ENCODE measurements around the gene ANKRD11.

The ANKRD11 gene

GRCh38 chr16:89505204-89506112 lies 15.1 kb upstream of the ANKRD11 start:
- peak overlapping the region; percentile 10 for H3K27ac ChIP-seq (ENCODE audit: low read depth, low read length)
- peaks cover 2% of the 10 kb centered on the region for H3K36me3 ChIP-seq (ENCODE audit: insufficient read depth, low read length)
- H3K4me3 ChIP-seq (ENCODE audit: low read depth in 1 of 2, low read length in 2 of 2): no peak overlapping the region
- H3K9me3 ChIP-seq (ENCODE audit: low read length): no peaks in the 10 kb centered on the region
- no peaks in the 10 kb centered on the region for H3K27me3 ChIP-seq (ENCODE audit: control insufficient read depth in 1 of 2, insufficient read depth in 2 of 2, low read length in 2 of 2)
- H3K4me1 ChIP-seq (ENCODE audit: insufficient read depth, low read length): peaks cover 36% of the 10 kb centered on the region
- no peak overlapping the region for H3K9ac ChIP-seq (ENCODE audit: low read length)

GRCh38 chr16:89504091-89504490 lies 13.7 kb upstream of the ANKRD11 start:
- no peak overlapping the region for H3K9ac ChIP-seq (ENCODE audit: low read length)
- peaks cover 29% of the 10 kb centered on the region for H3K4me1 ChIP-seq (ENCODE audit: insufficient read depth, low read length)
- no peaks in the 10 kb centered on the region for H3K36me3 ChIP-seq (ENCODE audit: insufficient read depth, low read length)

DNA sequence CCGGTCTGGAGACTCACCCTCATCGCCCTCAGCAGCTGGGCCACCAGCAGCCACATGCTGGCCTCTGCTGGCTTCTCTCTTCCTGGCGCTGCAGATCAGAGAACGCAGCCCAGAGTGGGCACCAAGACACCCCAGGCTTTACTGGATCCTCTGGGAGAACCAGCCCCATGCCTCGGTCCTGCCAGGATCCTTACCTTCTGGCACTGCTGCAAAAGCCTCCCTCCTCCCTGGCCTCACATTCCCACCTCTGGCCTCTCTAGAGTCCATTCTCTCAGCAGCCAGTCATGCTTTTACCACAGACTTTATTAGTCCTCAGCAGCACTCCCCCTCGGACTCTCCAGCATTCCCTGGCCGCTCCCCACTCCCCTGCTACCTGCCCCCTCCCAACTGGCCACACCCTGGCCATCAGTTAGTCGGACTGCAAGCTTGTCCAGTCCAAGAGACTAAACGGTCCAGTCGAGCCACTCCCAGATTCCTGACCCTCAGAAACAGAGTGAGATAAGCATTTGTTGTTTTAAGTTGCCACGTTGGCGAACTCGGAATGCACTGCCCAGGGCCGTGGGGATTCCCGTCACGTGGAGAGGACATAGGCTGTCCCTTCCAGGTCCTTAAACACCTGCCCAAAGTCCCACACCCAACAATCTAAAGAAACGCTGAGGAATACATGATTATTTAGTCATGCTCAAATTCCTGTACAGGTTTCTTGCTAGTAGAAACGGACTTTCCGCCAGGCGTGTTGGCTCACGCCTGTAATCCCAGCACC lies 11.9 kb upstream of the ANKRD11 start:
- no peaks in the 10 kb centered on the region for H3K27me3 ChIP-seq (ENCODE audit: control insufficient read depth in 1 of 2, insufficient read depth in 2 of 2, low read length in 2 of 2)
- H3K9ac ChIP-seq (ENCODE audit: low read length): no peak overlapping the region
- H3K9me3 ChIP-seq (ENCODE audit: low read length): no peaks in the 10 kb centered on the region
- peaks cover 22% of the 10 kb centered on the region for H3K4me1 ChIP-seq (ENCODE audit: insufficient read depth, low read length)
- no peak overlapping the region for H3K27ac ChIP-seq (ENCODE audit: low read depth, low read length)
- no peaks in the 10 kb centered on the region for H3K36me3 ChIP-seq (ENCODE audit: insufficient read depth, low read length)
- H3K4me3 ChIP-seq (ENCODE audit: low read depth in 1 of 2, low read length in 2 of 2): no peak overlapping the region

More at GRCh38 chr16:89504091-89504490, 13.7 kb upstream of the ANKRD11 start:
- Histone ChIP-seq H3K9me3 (ENCODE audit: low read length) (no peaks in the 10 kb centered on the region), H3K27me3 (ENCODE audit: control insufficient read depth in 1 of 2, insufficient read depth in 2 of 2, low read length in 2 of 2) (no peaks in the 10 kb centered on the region), H3K4me3 (ENCODE audit: low read depth in 1 of 2, low read length in 2 of 2) (no peak overlapping the region), H3K27ac (ENCODE audit: low read depth, low read length) (no peak overlapping the region)

GRCh38 chr16:89499767-89500166 lies 9.4 kb upstream of the ANKRD11 start:
- Histone ChIP-seq H3K27ac (ENCODE audit: low read depth, low read length) (no peak overlapping the region), H3K27me3 (ENCODE audit: control insufficient read depth in 1 of 2, insufficient read depth in 2 of 2, low read length in 2 of 2) (no peaks in the 10 kb centered on the region), H3K9ac (ENCODE audit: low read length) (no peak overlapping the region), H3K36me3 (ENCODE audit: insufficient read depth, low read length) (no peaks in the 10 kb centered on the region), H3K9me3 (ENCODE audit: low read length) (no peaks in the 10 kb centered on the region), H3K4me3 (ENCODE audit: low read depth in 1 of 2, low read length in 2 of 2) (no peak overlapping the region), H3K4me1 (ENCODE audit: insufficient read depth, low read length) (no peaks in the 10 kb centered on the region)

DNA sequence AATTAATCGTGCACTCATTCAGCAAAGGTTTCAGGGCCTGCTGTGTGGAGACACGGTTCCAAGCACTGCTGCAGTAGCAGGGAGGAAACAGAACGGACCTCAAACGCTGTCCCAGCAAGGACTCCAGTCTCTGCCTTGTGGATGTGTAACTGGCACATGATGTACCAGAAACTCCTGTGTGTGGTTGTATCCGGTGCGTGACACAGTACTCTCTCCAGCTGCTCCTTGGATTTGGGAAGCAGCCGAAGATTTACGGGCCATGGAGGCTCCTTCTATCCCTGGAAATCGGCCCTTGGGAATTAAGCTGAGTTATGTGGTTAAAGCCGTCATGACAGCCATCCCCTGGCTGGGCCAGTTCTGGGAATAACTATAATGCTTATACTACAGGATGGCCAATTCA lies 8.5 kb upstream of the ANKRD11 start:
- Histone ChIP-seq H3K27me3 (ENCODE audit: control insufficient read depth in 1 of 2, insufficient read depth in 2 of 2, low read length in 2 of 2) (no peaks in the 10 kb centered on the region), H3K36me3 (ENCODE audit: insufficient read depth, low read length) (no peaks in the 10 kb centered on the region), H3K9me3 (ENCODE audit: low read length) (no peaks in the 10 kb centered on the region), H3K9ac (ENCODE audit: low read length) (no peak overlapping the region), H3K27ac (ENCODE audit: low read depth, low read length) (no peak overlapping the region), H3K4me1 (ENCODE audit: insufficient read depth, low read length) (no peaks in the 10 kb centered on the region), H3K4me3 (ENCODE audit: low read depth in 1 of 2, low read length in 2 of 2) (no peak overlapping the region)

DNA sequence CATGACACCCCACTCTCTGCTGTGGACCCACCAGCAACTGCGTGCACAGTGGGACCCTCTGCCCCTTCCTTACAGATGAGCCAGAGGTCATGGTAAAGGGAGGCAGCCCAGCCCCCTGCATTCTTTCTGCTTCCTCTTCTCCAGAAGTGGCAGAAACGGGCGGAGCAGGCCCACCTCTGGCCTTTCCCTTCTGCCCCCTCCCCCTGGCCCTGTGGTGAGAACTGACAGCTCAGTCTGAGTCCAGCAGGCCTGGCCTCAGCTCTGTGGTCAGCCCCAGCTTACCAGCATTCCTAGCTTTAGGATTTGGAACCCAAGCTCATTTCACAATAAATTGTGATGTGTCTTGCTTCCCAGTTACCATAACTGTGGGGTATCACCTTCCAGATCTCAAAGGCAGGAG lies 4.8 kb upstream of the ANKRD11 start:
- H3K9me3 ChIP-seq (ENCODE audit: low read length): no peaks in the 10 kb centered on the region
- no peak overlapping the region for H3K9ac ChIP-seq (ENCODE audit: low read length)
- no peak overlapping the region for H3K4me3 ChIP-seq (ENCODE audit: low read depth in 1 of 2, low read length in 2 of 2)
- no peaks in the 10 kb centered on the region for H3K27me3 ChIP-seq (ENCODE audit: control insufficient read depth in 1 of 2, insufficient read depth in 2 of 2, low read length in 2 of 2)
- H3K36me3 ChIP-seq (ENCODE audit: insufficient read depth, low read length): no peaks in the 10 kb centered on the region
- no peak overlapping the region for H3K27ac ChIP-seq (ENCODE audit: low read depth, low read length)
- H3K4me1 ChIP-seq (ENCODE audit: insufficient read depth, low read length): peaks cover 12% of the 10 kb centered on the region

DNA sequence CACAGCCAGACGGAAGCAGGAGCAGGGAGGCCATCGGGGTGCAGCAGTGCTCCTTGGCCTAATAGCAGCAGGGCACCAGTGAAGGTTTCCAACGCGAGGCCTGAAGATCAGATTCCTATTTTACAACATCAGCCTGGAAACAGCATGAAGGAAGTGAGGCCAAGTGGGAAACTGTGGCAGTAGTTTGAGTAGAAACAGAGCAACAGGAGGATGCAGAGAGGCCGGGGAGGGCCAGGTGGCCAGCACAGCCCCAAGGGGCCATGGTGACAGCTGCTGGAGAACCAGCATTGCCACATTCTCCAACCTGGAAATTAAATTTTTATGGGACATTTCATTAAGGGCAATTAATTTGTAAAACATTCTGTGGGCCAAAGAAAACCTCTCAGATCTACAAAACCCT lies 3.4 kb upstream of the ANKRD11 start:
- H3K9me3 ChIP-seq (ENCODE audit: low read length): no peaks in the 10 kb centered on the region
- no peaks in the 10 kb centered on the region for H3K36me3 ChIP-seq (ENCODE audit: insufficient read depth, low read length)
- no peak overlapping the region for H3K9ac ChIP-seq (ENCODE audit: low read length)
- no peak overlapping the region for H3K27ac ChIP-seq (ENCODE audit: low read depth, low read length)
- H3K4me3 ChIP-seq (ENCODE audit: low read depth in 1 of 2, low read length in 2 of 2): no peak overlapping the region
- H3K4me1 ChIP-seq (ENCODE audit: insufficient read depth, low read length): peaks cover 16% of the 10 kb centered on the region
- no peaks in the 10 kb centered on the region for H3K27me3 ChIP-seq (ENCODE audit: control insufficient read depth in 1 of 2, insufficient read depth in 2 of 2, low read length in 2 of 2)

DNA sequence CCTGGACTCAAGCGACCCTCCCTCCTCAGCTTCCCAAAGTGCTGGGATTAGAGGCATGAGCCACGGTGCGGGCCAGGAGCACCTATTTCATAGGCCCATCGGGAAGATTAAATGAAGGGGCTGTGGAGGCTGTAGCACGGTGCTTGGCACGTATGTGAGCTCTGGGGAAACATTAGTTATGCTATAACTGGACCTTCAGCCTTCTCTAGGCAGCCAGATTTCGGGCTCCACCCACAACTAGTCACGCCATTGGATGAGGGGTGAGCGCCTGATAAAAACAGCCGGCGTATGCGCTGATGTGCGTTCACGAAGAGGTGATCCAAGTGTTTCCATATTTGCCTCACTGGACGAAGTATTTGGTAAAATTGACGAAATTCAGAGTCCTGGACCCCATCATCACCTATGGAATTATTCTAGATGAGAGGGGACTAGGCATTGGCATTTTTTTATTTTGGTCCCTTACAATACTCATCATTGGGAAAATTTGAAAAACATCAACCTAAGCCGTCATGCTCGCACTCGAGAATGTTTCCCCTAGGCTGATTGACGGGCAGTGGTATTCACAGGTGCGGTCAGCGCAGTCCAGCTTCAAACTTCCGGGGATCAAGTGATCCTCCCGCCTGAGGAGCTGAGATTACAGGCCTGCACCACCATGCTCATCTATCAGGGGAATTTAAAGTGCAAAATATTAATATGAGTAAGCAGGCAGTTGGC lies 1.8 kb upstream of the ANKRD11 start:
- Histone ChIP-seq H3K27ac (ENCODE audit: low read depth, low read length) (peak overlapping the region; percentile 86), H3K36me3 (ENCODE audit: insufficient read depth, low read length) (no peaks in the 10 kb centered on the region), H3K9ac (ENCODE audit: low read length) (no peak overlapping the region), H3K27me3 (ENCODE audit: control insufficient read depth in 1 of 2, insufficient read depth in 2 of 2, low read length in 2 of 2) (no peaks in the 10 kb centered on the region), H3K9me3 (ENCODE audit: low read length) (no peaks in the 10 kb centered on the region), H3K4me3 (ENCODE audit: low read depth in 1 of 2, low read length in 2 of 2) (peak overlapping the region in 1 of 2 donors; percentile 88), H3K4me1 (ENCODE audit: insufficient read depth, low read length) (peaks cover 29% of the 10 kb centered on the region)

GRCh38 chr16:89491238-89491869 lies 993 bp upstream of the ANKRD11 start:
- Histone ChIP-seq H3K36me3 (ENCODE audit: insufficient read depth, low read length) (no peaks in the 10 kb centered on the region), H3K9me3 (ENCODE audit: low read length) (no peaks in the 10 kb centered on the region), H3K27ac (ENCODE audit: low read depth, low read length) (peak overlapping the region; percentile 86), H3K27me3 (ENCODE audit: control insufficient read depth in 1 of 2, insufficient read depth in 2 of 2, low read length in 2 of 2) (no peaks in the 10 kb centered on the region), H3K4me3 (ENCODE audit: low read depth in 1 of 2, low read length in 2 of 2) (peak overlapping the region; percentile 64 to 88), H3K9ac (ENCODE audit: low read length) (peak overlapping the region; percentile 71), H3K4me1 (ENCODE audit: insufficient read depth, low read length) (peaks cover 32% of the 10 kb centered on the region)

GRCh38 chr16:89489898-89490438 lies 393 bp downstream of the ANKRD11 start:
- Histone ChIP-seq H3K9me3 (ENCODE audit: low read length) (no peaks in the 10 kb centered on the region), H3K9ac (ENCODE audit: low read length) (no peak overlapping the region), H3K4me1 (ENCODE audit: insufficient read depth, low read length) (peaks cover 37% of the 10 kb centered on the region), H3K27me3 (ENCODE audit: control insufficient read depth in 1 of 2, insufficient read depth in 2 of 2, low read length in 2 of 2) (no peaks in the 10 kb centered on the region), H3K4me3 (ENCODE audit: low read depth in 1 of 2, low read length in 2 of 2) (peak overlapping the region in 1 of 2 donors; percentile 68), H3K27ac (ENCODE audit: low read depth, low read length) (no peak overlapping the region), H3K36me3 (ENCODE audit: insufficient read depth, low read length) (no peaks in the 10 kb centered on the region)

Measured in muscle layer of colon (tissue), 2 donors.